Naive B cell (primary cell): ENCODE results near the gene TACR1. TPM values are rescaled to one million over a fixed set of nuclear protein-coding genes. Genes with fewer than 3 reads are reported as not detected.

ENCODE experiments used
- ATAC-seq, 2 donors: fragments of 150-1000 bp; cut with Tn5 transposase; 2 replicates each; pipeline ENCODE4 v1.10.0; 2021; ENCODE audit warnings: low read depth in 2 of 2, mild to moderate bottlenecking in 2 of 2, moderate library complexity in 2 of 2
- DNase-seq: peaks from one replicate; pipeline ENCODE4 v3.0.0; 2022
- H3K27ac Mint-ChIP-seq, 6 donors: one replicate each; pipeline ENCODE4 v1.8.0; 2020 to 2022; ENCODE audit warnings: mild to moderate bottlenecking in 6 of 6, mixed read lengths in 6 of 6, moderate library complexity in 5 of 6, inconsistent platforms in 2 of 6
- H3K27me3 Mint-ChIP-seq, 3 donors: one replicate each; pipeline ENCODE4 v1.8.0; 2021 to 2022; ENCODE audit warnings: mixed read lengths in 3 of 3, mild to moderate bottlenecking in 1 of 3
- H3K36me3 Mint-ChIP-seq, 2 donors: one replicate each; pipeline ENCODE4 v1.8.0; 2020 to 2022; ENCODE audit warnings: mixed read lengths in 2 of 2, inconsistent platforms in 1 of 2, mild to moderate bottlenecking in 1 of 2
- H3K4me1 Mint-ChIP-seq, 3 donors: one replicate each; pipeline ENCODE4 v1.8.0; 2020 to 2022; ENCODE audit warnings: mixed read lengths in 3 of 3, inconsistent platforms in 1 of 3, mild to moderate bottlenecking in 1 of 3, moderate library complexity in 1 of 3
- H3K4me3 Mint-ChIP-seq, 8 donors: one replicate each; pipeline ENCODE4 v1.8.0; 2020 to 2022; ENCODE audit warnings: mild to moderate bottlenecking in 8 of 8, mixed read lengths in 8 of 8, moderate library complexity in 8 of 8, inconsistent platforms in 2 of 8
- H3K9me3 Mint-ChIP-seq, 7 donors: one replicate each; pipeline ENCODE4 v1.8.0; 2020 to 2022; ENCODE audit warnings: mixed read lengths in 7 of 7, mild to moderate bottlenecking in 5 of 7, inconsistent platforms in 2 of 7, moderate library complexity in 1 of 7
- polyA plus RNA-seq, 6 donors: library from polyadenylated mRNA; unstranded; fragments of 300-500 nt; fragmentation: Illumina TruSeq; gene quantifications; one replicate each; pipeline ENCODE4 v1.2.3, GENCODE V29; 2021; ENCODE audit warnings: low read depth in 6 of 6

Gene TACR1
- polyA plus RNA-seq, 6 donors from 2014 or later, result 0.04 to 0.15 (median 0.14) TPM; not detected in 3

DNA sequence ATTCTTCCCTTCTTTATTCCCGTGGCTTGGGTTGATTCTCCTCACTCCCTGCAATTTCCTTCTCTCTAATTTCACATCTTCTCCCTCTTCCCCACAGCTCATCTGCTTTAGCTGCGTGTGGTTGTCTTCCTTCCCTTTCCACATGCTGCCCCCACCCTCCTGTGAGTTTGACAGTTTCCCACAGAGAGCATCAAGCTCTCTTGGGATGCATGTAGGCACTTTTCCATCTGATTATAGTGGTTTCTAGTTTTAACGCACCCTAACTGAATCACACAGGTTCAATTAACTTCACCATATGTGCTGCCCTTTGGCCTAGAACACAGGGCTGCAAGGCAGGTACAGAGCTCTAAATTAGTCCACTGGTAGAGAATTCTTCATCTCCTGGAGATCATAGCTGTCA lies 110.5 kb downstream of the TACR1 start:
- Mint-ChIP-seq H3K9me3 (peaks cover 0 to 3% (median 0%) of the 10 kb centered on the region in 7 donors), H3K27me3 (peaks cover 0 to 27% (median 4%) of the 10 kb centered on the region in 3 donors), H3K4me1 (peaks cover 0 to 3% (median 0%) of the 10 kb centered on the region in 3 donors), H3K27ac (no peak overlapping the region), H3K4me3 (no peak overlapping the region), H3K36me3 (peaks cover 4 to 23% of the 10 kb centered on the region in 2 donors)
- no peak for DNase-seq
- ATAC-seq, result no peak

GRCh38 chr2:75087736-75088135 lies 111.6 kb downstream of the TACR1 start:
- H3K36me3 Mint-ChIP-seq, result peaks cover 4 to 23% of the 10 kb centered on the region in 2 donors
- H3K9me3 Mint-ChIP-seq, result peaks cover 0 to 3% (median 0%) of the 10 kb centered on the region in 7 donors
- H3K4me1 Mint-ChIP-seq, result peaks cover 0 to 3% (median 0%) of the 10 kb centered on the region in 3 donors
- H3K27me3 Mint-ChIP-seq, result peaks cover 0 to 27% (median 4%) of the 10 kb centered on the region in 3 donors
- H3K4me3 Mint-ChIP-seq, result no peak overlapping the region
- no peak for ATAC-seq
- H3K27ac Mint-ChIP-seq, result no peak overlapping the region
- DNase-seq, result no peak

GRCh38 chr2:75079575-75079974 lies 119.7 kb downstream of the TACR1 start:
- no peaks in the 10 kb centered on the region for H3K4me1 Mint-ChIP-seq
- peaks cover 5 to 11% of the 10 kb centered on the region in 2 donors for H3K36me3 Mint-ChIP-seq
- no peak overlapping the region for H3K27ac Mint-ChIP-seq
- H3K4me3 Mint-ChIP-seq, result no peak overlapping the region
- no peaks in the 10 kb centered on the region for H3K27me3 Mint-ChIP-seq
- H3K9me3 Mint-ChIP-seq, result peaks cover 0 to 8% (median 0%) of the 10 kb centered on the region in 7 donors
- ATAC-seq (no peak), DNase-seq (no peak)

GRCh38 chr2:75077909-75078308 lies 121.4 kb downstream of the TACR1 start:
- no peak overlapping the region for H3K27ac Mint-ChIP-seq
- H3K4me3 Mint-ChIP-seq, result peak overlapping the region in 1 of 8 donors; percentile 12

GRCh38 chr2:75076088-75076487 lies 123.2 kb downstream of the TACR1 start:
- Mint-ChIP-seq H3K4me1 (no peaks in the 10 kb centered on the region), H3K36me3 (peaks cover 0 to 11% of the 10 kb centered on the region in 2 donors), H3K27me3 (peaks cover 0 to 8% (median 0%) of the 10 kb centered on the region in 3 donors), H3K27ac (no peak overlapping the region), H3K4me3 (no peak overlapping the region), H3K9me3 (peaks cover 0 to 4% (median 0%) of the 10 kb centered on the region in 7 donors)
- no peak for ATAC-seq
- no peak for DNase-seq

More at GRCh38 chr2:75077909-75078308, 121.4 kb downstream of the TACR1 start:
- DNase-seq (no peak), ATAC-seq (no peak)
- no peaks in the 10 kb centered on the region for H3K27me3 Mint-ChIP-seq
- peaks cover 5 to 11% of the 10 kb centered on the region in 2 donors for H3K36me3 Mint-ChIP-seq
- no peaks in the 10 kb centered on the region for H3K4me1 Mint-ChIP-seq
- H3K9me3 Mint-ChIP-seq, result peaks cover 0 to 8% (median 0%) of the 10 kb centered on the region in 7 donors

DNA sequence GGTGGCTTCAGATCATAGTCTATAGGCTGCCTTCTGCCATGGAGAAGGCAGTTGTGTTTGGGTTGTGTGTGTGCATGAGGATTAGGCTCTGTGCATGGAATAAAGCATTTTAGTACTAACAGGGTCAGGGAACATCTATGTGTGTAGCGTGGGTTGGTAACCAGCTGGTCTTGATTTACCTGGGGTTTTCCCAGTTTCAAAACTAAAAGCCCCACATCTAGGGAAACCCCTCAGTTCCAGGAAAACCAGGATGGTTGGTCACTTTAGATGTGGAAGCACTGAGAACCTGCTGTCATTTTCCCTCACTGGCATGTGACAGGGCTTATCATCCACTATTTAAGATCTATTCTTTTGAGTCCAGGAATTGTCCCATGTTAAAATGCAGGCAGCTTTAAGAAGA lies 124.6 kb downstream of the TACR1 start:
- peaks cover 0 to 11% of the 10 kb centered on the region in 2 donors for H3K36me3 Mint-ChIP-seq
- DNase-seq (no peak), ATAC-seq (no peak)
- peaks cover 0 to 8% (median 0%) of the 10 kb centered on the region in 3 donors for H3K27me3 Mint-ChIP-seq
- no peak overlapping the region for H3K27ac Mint-ChIP-seq
- H3K4me1 Mint-ChIP-seq, result no peaks in the 10 kb centered on the region
- no peak overlapping the region for H3K4me3 Mint-ChIP-seq
- peaks cover 0 to 4% (median 0%) of the 10 kb centered on the region in 7 donors for H3K9me3 Mint-ChIP-seq

- peaks cover 0 to 6% of the 10 kb centered on the region in 2 donors for H3K36me3 Mint-ChIP-seq
- peaks cover 0 to 8% (median 0%) of the 10 kb centered on the region in 3 donors for H3K27me3 Mint-ChIP-seq
- no peak overlapping the region for H3K27ac Mint-ChIP-seq
- H3K4me1 Mint-ChIP-seq, result no peaks in the 10 kb centered on the region
- no peak overlapping the region for H3K4me3 Mint-ChIP-seq
- ATAC-seq (no peak), DNase-seq (no peak)
- peaks cover 0 to 4% (median 0%) of the 10 kb centered on the region in 7 donors for H3K9me3 Mint-ChIP-seq
These were observed 125.1 kb downstream of the TACR1 start for GRCh38 chr2:75074228-75074627.

- Mint-ChIP-seq H3K9me3 (peaks cover 0 to 4% (median 0%) of the 10 kb centered on the region in 7 donors), H3K27ac (no peak overlapping the region), H3K4me3 (no peak overlapping the region), H3K27me3 (peaks cover 0 to 8% (median 0%) of the 10 kb centered on the region in 3 donors), H3K36me3 (no peaks in the 10 kb centered on the region), H3K4me1 (no peaks in the 10 kb centered on the region)
- DNase-seq, result no peak
- ATAC-seq, result no peak
These were observed 127.6 kb downstream of the TACR1 start for GRCh38 chr2:75071766-75072165.

DNA sequence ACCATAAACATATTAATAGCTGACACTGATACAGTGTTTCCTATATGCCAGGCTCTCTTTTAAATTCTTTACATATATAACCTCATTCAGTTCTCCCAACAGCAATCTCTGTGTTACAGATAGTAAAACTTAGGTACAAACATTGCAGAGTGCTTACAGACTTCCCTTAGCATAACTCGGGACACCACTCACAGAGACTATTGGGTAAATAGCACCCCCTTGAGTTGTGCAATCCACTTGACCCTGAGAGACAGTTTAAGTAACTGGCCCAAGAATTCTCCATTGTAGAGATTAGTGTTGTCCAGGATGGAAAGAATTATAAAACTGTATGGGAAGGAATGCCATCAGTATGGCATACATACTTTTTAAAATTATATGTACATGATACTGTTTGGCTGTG lies 130.8 kb downstream of the TACR1 start:
- peaks cover 0 to 4% (median 0%) of the 10 kb centered on the region in 7 donors for H3K9me3 Mint-ChIP-seq
- H3K36me3 Mint-ChIP-seq, result no peaks in the 10 kb centered on the region
- ATAC-seq, result no peak
- DNase-seq, result no peak
- H3K4me1 Mint-ChIP-seq, result no peaks in the 10 kb centered on the region
- no peak overlapping the region for H3K27ac Mint-ChIP-seq
- no peak overlapping the region for H3K4me3 Mint-ChIP-seq
- H3K27me3 Mint-ChIP-seq, result peaks cover 0 to 8% (median 0%) of the 10 kb centered on the region in 3 donors

- Mint-ChIP-seq H3K4me3 (no peak overlapping the region), H3K27me3 (peaks cover 0 to 8% (median 0%) of the 10 kb centered on the region in 3 donors), H3K27ac (no peak overlapping the region), H3K9me3 (peaks cover 0 to 4% (median 0%) of the 10 kb centered on the region in 7 donors), H3K36me3 (no peaks in the 10 kb centered on the region), H3K4me1 (no peaks in the 10 kb centered on the region)
- ATAC-seq (no peak), DNase-seq (no peak)
These were observed 131.8 kb downstream of the TACR1 start for GRCh38 chr2:75067506-75067905.

GRCh38 chr2:75066121-75066902 lies 133.0 kb downstream of the TACR1 start:
- H3K27ac Mint-ChIP-seq, result no peak overlapping the region
- peaks cover 0 to 2% (median 0%) of the 10 kb centered on the region in 7 donors for H3K9me3 Mint-ChIP-seq
- DNase-seq (no peak), ATAC-seq (no peak)
- no peak overlapping the region for H3K4me3 Mint-ChIP-seq
- H3K4me1 Mint-ChIP-seq, result no peaks in the 10 kb centered on the region
- H3K27me3 Mint-ChIP-seq, result no peaks in the 10 kb centered on the region
- H3K36me3 Mint-ChIP-seq, result no peaks in the 10 kb centered on the region

DNA sequence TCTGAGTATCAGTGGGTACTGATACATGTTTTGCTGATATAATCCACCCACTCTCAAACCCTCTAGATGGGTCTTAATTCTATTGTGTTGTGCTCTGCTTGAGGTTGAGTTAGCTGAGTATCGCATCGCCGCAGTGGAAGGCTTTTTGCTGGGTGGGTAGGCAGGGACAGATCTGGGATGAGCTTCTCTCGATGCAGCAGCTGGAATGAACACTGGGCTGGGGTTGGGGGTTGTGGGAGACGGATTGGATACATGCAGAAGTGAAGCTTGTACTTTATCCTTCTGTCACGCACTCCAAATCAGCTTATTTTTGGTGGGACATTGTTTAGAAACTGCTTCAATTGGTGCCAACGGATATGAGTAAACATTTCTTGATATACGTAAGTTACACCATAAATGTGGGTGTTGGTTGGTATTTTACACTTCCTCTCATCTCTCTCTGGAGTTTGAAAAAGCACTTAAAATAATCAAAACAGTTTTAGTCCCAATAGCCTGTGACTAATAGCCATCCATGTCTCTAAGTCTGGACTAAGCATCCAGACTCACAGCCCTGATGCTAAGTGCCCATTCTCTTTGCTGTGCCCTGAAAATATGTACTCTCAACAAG lies 133.8 kb downstream of the TACR1 start:
- Mint-ChIP-seq H3K27ac (peak overlapping the region in 1 of 6 donors; percentile 59), H3K27me3 (peaks cover 0 to 5% (median 0%) of the 10 kb centered on the region in 3 donors), H3K4me1 (peaks cover 0 to 3% (median 0%) of the 10 kb centered on the region in 3 donors), H3K4me3 (no peak overlapping the region), H3K9me3 (peaks cover 0 to 2% (median 0%) of the 10 kb centered on the region in 7 donors), H3K36me3 (peaks cover 0 to 3% of the 10 kb centered on the region in 2 donors)
- no peak for DNase-seq
- no peak for ATAC-seq

GRCh38 chr2:75064691-75065396 lies 134.5 kb downstream of the TACR1 start:
- peaks cover 0 to 2% (median 0%) of the 10 kb centered on the region in 7 donors for H3K9me3 Mint-ChIP-seq
- H3K4me1 Mint-ChIP-seq, result peaks cover 0 to 4% (median 0%) of the 10 kb centered on the region in 3 donors

More at GRCh38 chr2:75064691-75065396, 134.5 kb downstream of the TACR1 start:
- Mint-ChIP-seq H3K27me3 (peaks cover 0 to 8% (median 0%) of the 10 kb centered on the region in 3 donors), H3K36me3 (peaks cover 0 to 6% of the 10 kb centered on the region in 2 donors), H3K4me3 (no peak overlapping the region), H3K27ac (peak overlapping the region in 1 of 6 donors; percentile 9)
- ATAC-seq (peak in 1 of 2 donors; percentile 27), DNase-seq (peak; percentile 20)
